Endometrial microvascular endothelial cells (primary cell): Measurements from ENCODE around the gene UHRF1. TPM values are rescaled to one million over a fixed set of nuclear protein-coding genes. Genes with fewer than 3 reads are reported as not detected.
"Not testable (repeated sequence)": the region's sequence is repeated elsewhere in the genome, so short reads cannot be mapped to it uniquely, and the experiment has no call there.

ENCODE experiments used
- in situ Hi-C: cut with HindIII; loops from 2 replicates; pipeline ENCODE4 v1.10.0; 2017; ENCODE audit warnings: low sequenced_read_pairs, low pct_unique_long_range_greater_than_20kb; ENCODE audit errors: inconsistent ontology term
- total RNA-seq: library from RNA; depleted of rRNA; stranded (reverse); fragments of >200 nt; gene quantifications from one replicate; pipeline ENCODE4 v1.2.3, GENCODE V29; 2015; ENCODE audit errors: inconsistent ontology term

UHRF1 gene
- total RNA-seq = 63.4 TPM

DNA sequence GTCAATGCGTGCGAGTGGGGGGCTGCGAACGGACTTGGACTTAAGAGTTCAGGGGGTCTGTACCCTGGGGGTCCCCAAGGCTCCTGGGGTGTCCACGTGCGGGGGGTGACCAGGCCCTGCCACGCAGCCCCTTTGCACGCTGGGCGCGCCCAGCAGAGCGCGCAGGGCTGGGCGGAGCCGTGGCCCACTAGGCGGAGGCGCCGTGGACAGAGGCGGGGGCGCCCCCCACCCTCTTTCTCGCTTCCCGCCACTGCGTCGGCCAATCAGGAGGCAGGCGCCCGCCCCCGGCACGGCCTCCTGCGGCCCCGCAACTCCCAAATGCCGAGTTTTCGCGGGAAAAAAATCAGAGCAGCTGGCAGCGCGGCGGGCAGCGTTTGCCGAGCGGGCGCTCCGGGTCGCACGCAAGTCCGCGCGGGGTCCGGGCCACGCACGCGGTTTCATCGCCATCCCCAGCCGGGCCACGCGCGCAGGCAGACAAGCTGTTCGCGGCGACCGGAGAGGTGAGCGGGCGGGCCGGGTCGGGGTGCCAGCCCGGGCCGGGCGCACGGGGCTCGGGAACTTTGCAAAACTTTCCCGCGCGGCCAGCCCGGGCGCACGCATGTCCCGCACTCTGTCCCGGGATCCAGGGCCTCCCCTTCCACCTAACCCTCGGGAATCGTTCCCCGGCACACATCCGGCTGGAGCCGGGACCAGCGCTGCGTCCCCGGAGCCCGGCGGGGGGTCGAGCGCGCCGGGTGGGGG lies at the start of gene UHRF1:
UHRF1 (plus strand) TSS at position 346 of the 741 bp plus-strand sequence. CDS start 1,385 bp downstream, outside the sequence.
- in situ Hi-C loops = no loop called here

DNA sequence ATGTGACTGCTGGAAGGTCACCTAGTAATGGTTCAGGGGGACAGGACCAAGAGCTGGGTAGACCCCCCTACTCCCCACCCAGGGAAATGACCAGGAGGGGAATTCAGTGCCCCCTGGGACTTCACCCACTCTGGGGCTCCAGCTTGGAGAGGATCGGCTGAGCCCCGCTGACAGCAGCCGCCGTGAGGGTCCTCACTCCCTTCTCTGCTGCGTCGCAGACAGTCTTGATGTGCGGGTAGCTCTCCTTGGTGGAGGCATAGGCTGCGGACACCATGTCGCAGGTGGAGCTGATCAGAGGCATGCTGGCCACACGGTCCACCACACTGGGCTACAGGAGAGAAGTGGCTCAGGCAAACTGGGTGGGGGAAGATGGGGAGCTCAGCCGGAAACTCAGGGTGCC lies 49.6 kb upstream of the UHRF1 start:
- in situ Hi-C loops = no loop called here

DNA sequence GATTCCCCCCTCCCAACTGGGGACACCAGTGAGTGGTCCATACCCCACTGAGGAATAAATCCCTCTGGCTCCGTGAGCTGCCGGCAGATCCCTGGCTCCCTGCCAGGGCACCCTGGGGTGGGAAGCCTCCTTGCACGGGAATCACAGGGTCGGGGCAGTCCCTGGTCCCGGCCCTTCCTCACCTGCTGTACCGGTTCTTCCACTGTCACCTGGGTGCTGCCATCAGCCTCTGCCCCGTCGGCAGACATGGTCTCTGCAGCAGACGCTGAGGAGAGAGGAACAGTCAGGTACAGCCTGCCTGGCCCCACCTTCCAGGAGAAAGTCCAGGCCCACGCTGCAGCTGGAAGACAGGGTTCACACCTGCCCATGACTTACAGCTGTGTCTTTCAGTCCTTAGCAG lies 48.2 kb upstream of the UHRF1 start:
- in situ Hi-C loops = no loop called here

DNA sequence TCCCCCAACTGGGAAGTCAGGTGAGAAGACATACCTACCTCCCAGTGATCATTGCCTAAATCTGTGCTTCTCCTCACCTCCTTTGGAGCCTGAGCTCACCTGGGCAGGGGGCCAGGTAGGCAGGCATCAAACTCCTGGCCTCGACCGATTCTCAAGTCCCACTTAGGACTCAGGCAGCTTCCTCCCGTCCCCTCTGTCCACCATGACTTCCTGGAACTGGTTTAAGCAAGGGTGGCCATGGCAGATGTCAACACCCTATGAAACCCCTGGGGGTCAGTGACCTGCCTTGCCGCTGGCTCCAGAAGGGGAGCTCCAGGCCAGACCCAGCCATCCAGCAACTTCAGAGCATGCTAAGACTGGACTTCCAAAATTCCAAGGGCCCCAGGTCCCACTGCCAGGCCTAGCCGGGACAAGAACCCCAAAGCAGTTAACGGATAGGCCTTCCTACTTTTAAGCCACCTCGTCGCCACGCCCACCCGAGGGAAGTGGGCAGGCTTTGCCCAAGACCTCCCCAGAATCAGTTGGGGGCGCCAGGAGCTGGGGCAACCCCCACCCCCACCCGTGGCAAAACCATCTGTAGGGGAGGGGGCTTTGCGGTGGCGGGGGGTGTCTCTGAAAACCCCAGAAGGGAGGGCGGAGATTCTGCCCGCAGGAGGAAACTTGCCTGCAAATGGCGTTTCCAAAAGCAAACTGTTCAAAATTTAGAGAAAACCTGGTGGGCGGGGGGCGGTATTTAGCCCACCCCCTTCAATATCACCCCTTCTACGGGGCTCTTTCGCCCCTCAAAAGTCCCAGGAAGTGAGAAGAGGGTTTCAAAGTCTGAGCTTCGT lies 42.5 kb upstream of the UHRF1 start:
- in situ Hi-C loops = no loop called here

DNA sequence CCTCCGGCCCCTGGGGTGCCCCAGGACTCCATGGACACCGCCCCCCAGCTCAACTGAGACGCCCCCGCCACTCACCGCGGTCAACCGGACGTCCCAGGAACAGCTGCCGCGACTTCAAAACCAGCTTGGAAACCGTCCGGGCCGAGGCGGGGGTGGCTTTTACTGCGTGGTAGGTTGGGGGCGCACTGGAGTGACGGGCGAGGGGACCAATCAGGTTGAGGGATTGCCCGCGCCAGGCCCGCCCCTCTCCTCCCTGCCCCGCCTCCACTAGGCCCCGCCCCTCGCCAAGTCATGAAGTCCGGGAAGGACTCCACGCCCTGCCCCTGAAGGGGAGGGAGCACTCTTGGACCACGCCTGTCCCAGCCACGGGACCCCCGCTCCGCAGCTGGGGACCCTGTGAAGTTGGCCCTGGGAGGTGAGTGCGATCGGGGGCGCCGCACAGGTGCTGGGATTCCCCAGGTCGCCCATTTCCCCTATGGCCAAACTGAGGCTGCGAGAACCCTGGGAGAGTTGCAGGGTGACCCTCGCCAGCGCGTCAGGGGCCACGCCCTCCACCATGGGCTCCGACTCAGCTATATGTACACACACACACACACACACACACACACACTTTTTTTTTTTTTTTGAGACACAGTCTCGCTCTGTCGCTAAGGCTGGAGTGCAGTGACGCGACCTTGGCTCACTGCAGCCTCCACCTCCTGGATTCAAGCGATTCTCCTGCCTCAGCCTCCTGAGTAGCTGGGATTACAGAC lies 41.6 kb upstream of the UHRF1 start, which contains the start of gene PLIN3:
PLIN3 (minus strand) TSS at position 134 of the 752 bp plus-strand sequence. CDS start 6,273 bp downstream, outside the sequence.
- in situ Hi-C loops = no loop called here

DNA sequence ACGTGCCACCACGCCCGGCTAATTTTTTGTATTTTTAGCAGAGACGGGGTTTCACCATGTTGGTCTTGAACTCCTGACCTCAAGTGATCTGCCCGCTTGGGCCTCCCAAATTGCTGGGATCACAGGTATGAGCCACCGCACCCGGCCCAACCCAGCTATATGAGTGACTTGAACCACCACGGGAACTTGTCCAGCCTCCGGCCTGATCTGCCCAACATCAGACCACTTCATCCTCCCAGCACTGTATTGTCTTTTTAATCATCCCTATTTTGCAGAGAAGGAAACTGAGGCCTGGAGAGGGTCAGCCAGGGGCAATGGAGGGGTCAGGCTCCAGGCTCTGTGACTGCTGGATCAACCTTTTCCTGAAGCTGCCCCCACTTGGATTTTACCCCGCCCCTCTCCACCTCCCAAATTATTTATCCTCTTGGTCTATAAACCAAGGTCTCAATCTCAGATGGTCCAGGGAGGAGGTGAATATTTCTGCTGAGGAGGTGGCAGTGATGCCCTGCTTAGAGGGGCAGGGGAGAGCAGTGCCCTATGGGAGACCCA lies 40.9 kb upstream of the UHRF1 start:
- in situ Hi-C loops = no loop called here

DNA sequence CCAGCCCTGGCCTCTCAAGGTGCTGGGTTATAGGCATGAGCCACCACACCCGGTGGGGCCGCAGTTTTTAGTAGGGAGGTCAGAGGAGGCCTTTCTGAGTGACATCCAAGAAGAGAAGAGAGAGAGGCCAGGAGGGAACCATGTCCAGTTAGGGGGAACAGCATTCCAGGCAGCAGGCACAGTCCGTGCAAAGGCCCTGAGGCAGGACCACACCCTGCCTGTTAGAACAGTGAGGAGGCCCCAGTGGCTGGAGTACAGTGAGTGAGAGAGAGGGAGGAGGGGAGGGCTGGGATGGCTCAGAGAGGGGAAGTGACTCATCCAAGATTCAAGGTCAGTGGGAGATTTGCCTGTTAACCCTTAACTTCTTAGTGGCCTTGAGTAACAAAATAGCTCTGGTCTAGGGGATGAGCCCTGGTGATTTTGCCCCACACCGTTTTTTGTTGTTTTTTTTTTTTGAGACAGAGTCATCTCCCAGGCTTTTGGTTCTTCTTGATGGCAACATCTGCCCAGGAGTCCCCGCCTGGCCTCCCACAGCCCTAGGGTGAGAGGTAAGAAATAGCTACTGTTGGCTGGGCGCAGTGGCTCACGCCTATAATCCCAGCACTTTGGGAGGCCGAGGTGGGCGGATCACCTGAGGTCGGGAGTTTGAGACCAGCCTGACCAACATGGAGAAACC lies 39.1 kb upstream of the UHRF1 start:
- in situ Hi-C loops = no loop called here

DNA sequence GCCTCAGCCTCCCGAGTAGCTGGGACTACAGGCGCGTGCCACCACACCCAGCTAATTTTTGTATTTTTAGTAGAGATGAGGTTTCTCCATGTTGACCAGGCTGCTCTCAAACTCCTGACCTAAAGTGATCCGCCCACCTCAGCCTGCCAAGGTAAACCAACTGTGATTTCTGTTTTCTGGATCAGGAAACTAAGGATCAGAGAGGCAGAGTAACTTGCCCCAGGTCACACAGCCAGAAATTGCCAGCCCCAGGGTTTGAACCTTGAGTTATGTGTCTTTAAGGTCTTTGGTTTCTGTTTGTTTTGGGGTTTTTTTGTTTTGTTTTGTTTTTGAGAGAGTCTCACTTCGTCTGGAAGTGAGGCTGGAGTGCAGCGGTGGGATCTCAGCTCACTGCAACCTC lies 37.6 kb upstream of the UHRF1 start:
- in situ Hi-C loops = no loop called here

DNA sequence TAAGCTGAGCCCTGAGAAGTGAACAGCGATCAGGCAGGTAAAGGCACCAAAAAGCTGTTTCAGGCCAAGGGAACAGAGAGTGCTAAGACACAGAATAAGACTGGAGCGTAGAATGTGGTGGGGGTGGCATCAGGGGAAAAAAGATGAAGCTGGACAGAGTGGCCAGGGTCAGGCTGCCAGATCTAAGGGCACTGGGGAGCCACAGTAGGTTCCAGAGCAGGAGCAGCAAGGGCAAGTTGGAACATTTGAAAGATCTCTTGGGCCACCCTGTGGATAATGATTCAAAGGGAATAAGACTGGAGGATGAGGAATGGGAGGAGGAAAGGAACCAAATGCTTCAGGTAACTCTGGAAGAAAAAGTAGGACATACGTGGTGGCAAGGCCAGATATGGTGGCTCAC lies 35.4 kb upstream of the UHRF1 start:
- in situ Hi-C loops = no loop called here

DNA sequence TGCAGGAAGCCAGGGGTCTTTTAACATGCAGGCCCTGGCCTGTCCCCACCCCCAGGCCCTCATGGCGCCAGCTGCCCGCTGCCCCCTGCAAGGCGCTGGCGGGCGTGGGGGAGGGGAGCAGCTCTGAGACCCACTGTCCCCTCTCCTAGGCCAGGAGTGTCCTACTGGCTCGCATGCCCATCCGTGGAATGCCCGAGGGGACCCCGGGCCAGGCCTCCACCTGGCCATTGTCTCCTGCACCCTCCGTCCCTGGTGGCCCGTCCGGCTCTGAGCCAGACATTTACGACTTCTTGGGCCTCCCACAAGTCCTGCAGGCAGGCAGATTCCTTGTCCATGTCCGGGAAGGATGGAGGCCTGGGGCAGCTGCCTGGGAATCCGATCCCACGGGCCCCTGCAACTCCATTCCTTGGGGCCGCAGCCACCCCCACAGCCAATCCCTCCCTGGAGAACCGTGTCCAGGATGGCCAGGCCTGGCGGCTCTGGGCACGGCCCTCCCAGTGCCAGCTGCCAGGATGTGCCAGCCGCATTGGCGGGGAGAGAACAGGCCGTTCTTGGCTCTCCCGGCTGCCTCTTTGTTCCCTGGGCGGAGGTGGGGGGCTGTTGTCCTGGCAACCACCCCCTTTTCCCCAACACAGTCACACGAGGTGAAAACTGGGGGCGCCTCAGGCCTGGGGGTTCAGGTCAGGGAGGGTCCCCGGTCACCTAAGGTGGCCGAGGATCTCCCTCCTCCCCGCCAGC lies 31.4 kb upstream of the UHRF1 start:
- in situ Hi-C loops = no loop called here

DNA sequence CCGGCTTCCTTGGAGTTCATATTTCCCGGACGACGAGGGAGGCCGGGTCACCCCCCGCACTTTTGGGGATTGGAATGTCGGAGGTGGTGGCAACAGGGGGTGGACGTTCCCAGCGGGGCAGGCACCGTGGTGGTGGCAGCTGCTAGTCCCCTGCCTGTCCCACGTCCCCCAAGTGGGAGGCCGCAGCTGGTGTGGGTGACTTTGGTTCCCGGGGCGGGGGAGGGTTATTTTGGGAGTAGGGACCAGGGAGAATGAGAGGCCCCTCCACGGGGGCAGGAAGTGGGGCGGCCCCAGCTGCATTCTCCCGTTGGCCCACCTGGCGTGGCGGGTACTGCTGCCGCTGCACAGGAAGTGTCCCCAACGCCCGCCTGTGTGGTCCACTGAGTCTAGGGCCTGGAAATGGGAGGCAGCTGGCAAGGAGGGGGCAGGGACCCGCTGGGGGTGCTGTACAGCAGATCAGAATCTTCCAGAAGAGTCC lies 30.8 kb upstream of the UHRF1 start:
- in situ Hi-C loops = no loop called here

DNA sequence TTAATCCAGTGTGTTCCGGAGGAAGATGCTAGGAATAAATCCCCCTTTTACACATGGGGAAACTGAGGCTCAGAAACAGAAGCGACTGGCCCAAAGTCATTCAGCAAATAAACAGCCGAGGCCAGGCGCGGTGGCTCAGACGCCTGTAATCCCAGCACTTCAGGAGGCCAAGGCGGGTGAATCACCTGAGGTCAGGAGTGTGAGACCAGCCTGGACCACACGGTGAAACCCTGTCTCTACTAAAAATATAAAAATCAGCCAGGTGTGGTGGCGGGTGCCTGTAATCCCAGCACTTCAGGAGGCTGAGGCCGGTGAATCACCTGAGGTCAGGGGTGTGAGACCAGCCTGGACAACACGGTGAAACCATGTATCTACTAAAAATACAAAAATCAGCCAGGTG lies 30.3 kb upstream of the UHRF1 start:
- in situ Hi-C loops = no loop called here

DNA sequence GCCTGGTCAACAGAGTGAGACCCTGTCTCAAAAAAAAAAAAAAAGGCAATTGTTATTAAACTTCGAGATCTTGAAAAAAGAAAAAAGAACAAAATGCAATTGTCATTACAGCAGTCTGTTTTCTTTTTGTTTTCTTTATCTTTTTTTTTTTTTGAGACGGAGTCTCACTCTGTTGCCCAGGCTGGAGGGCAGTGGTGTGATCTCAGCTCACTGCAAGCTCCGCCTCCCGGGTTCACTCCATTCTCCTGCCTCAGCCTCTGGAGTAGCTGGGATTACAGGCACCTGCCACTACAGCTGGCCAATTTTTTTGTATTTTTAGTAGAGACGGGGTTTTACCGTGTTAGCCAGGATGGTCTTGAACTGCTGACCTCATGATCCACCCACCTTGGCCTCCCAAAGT lies 26.4 kb upstream of the UHRF1 start:
- in situ Hi-C loops = not testable (repeated sequence)

DNA sequence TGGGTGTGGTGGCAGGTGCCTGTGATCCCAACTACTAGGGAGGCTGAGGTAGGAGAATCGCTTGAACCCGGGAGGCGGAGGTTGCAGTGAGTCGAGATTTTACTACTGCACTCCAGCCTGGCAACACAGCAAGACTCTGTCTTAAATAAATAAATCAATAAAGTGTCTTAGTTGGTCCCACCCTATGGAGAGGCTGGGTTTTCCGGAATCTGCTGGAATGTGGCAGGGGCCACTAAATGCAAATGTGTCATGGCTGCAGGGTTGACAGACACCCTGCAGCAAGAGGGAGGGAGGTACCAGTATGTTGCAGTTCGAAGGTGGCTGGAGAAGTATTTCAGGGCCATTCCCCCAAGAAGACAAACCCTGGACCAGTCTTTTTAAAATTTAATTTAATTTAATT lies 24.3 kb upstream of the UHRF1 start:
- in situ Hi-C loops = not testable (repeated sequence)

DNA sequence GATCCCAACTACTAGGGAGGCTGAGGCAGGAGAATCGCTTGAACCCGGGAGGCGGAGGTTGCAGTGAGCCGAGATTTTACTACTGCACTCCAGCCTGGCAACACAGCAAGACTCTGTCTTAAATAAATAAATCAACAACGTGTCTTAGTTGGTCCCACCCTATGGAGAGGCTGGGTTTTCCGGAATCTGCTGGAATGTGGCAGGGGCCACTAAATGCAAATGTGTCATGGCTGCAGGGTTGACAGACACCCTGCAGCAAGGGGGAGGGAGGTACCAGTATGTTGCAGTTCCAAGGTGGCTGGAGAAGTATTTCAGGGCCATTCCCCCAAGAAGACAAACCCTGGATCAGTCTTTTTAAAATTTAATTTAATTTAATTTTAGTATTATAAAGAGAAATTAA lies 21.5 kb upstream of the UHRF1 start:
- in situ Hi-C loops = not testable (repeated sequence)

DNA sequence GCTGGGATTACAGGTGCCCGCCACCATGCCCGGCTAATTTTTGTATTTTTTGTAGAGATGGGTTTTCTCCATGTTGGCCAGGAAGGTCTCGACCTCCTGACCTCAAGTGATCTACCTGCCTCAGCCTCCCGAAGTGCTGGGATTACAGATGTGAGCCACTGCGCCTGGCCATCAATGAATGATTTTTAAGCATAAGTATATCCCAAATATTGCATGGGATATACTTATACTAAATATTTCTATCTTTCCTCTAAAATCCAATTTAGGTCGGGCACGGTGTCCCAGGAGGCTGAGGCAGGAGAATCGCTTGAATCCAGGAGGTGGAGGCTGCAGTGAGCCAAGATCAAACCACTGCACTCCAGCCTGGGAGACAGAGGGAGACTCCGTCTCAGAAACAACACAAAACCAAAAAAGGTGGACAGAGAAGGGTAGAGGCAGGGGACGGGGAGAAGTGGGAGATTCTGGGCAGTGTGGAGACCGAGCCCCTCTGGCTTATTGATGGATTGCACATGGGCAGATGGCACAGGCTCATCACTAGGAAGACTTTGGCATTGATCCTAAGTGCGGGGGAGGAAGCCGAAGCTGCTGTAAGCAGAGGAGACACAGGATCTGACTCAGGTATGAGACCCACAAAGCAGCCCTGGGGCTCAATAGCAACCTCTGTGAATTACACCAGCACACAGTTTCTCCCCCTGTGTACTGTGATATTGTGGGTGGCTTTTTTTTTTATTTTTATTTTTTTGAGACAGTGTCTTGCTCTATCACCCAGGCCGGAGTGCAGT lies 20.1 kb upstream of the UHRF1 start:
- in situ Hi-C loops = no loop called here

DNA sequence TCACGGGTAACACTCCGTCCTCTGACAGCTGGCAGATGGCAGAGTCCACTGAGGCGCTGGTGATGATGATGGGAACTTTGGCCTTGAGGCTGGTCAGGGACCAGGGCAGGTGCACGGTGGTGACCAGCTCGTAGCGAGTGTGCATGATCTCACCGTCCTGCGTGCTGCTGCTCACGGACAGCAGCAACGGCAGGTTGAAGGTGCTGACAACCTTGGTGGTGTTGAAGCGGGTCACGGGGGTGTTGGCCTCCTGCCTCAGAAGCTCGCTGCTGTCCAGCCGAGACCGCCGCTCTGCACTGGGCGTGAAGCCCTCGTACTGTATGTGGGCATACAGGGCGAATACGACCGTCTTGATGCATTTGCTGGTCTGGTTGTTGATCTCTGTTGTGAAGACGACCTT lies 18.2 kb upstream of the UHRF1 start:
- in situ Hi-C loops = no loop called here
